Limb (tissue), 2 donors: Measurements from ENCODE around the gene NCOR2.

Experiments
- DNase-seq, 2 donors: peaks; one replicate each; pipeline ENCODE4 v3.0.0-alpha.2; 2016; ENCODE audit errors: extremely low spot score in 2 of 2

The NCOR2 gene

GRCh38 chr12:124577374-124577773 is 10.0 kb upstream of the NCOR2 start:
- no peak for DNase-seq

- no peak for DNase-seq
Observed at GRCh38 chr12:124576061-124576650, 8.7 kb upstream of the NCOR2 start.

- DNase-seq: no peak
Observed at GRCh38 chr12:124573839-124574786, 6.7 kb upstream of the NCOR2 start.

- DNase-seq: no peak
Observed at GRCh38 chr12:124571556-124571955, 4.1 kb upstream of the NCOR2 start.

GRCh38 chr12:124570810-124571209 is 3.4 kb upstream of the NCOR2 start:
- no peak for DNase-seq

GRCh38 chr12:124569375-124570148 is 2.1 kb upstream of the NCOR2 start:
- DNase-seq: no peak

GRCh38 chr12:124568431-124569374 is 1.3 kb upstream of the NCOR2 start:
- peak; percentile 86 to 88 for DNase-seq

GRCh38 chr12:124567673-124568373 is 411 bp upstream of the NCOR2 start:
- DNase-seq: peak; percentile 91 to 97

GRCh38 chr12:124566161-124566996 is 1.0 kb downstream of the NCOR2 start:
- peak; percentile 72 to 87 for DNase-seq

- no peak for DNase-seq
Observed at GRCh38 chr12:124565656-124566160, 1.7 kb downstream of the NCOR2 start.

GRCh38 chr12:124564971-124565491 is 2.4 kb downstream of the NCOR2 start:
- DNase-seq: peak in 1 of 2 donors; percentile 61

- DNase-seq: peak in 1 of 2 donors; percentile 61
Observed at GRCh38 chr12:124564232-124564958, 3.0 kb downstream of the NCOR2 start.

GRCh38 chr12:124563809-124564208 is 3.6 kb downstream of the NCOR2 start:
- no peak for DNase-seq

- no peak for DNase-seq
Observed at GRCh38 chr12:124563401-124563800, 4.0 kb downstream of the NCOR2 start.

GRCh38 chr12:124562796-124563181 is 4.6 kb downstream of the NCOR2 start:
- DNase-seq: no peak

GRCh38 chr12:124562018-124562795 is 5.2 kb downstream of the NCOR2 start:
- DNase-seq: no peak

GRCh38 chr12:124561231-124561630 is 6.2 kb downstream of the NCOR2 start:
- DNase-seq: no peak
